GM18502 (cell line): ENCODE data around the gene CD53.
"Not testable (repeated sequence)": the region's sequence is repeated elsewhere in the genome, so short reads cannot be mapped to it uniquely, and the experiment has no call there.

Source experiments
- ATAC-seq: cut with Tn5 transposase; IDR thresholded peaks from one replicate; pipeline ENCODE4 v1.9.1; 2021; ENCODE audit warnings: mild to moderate bottlenecking; ENCODE audit not compliant: unreplicated experiment, poor library complexity

CD53 gene

GRCh38 chr1:110872745-110873720 lies at the start of gene CD53:
Gene CD53 (plus strand): TSS chr1:110873148. CDS start chr1:110891409, 18,261 bp downstream.
- ATAC-seq = peak; percentile 55

- ATAC-seq = no peak
These were observed 48.8 kb upstream of the CD53 start for GRCh38 chr1:110824192-110824591.

GRCh38 chr1:110829955-110830553 lies 42.9 kb upstream of the CD53 start:
- peak; percentile 66 for ATAC-seq

GRCh38 chr1:110833779-110834178 lies 39.2 kb upstream of the CD53 start:
- not testable (repeated sequence) for ATAC-seq

- ATAC-seq = no peak
These were observed 26.1 kb upstream of the CD53 start for GRCh38 chr1:110846861-110847260.

- no peak for ATAC-seq
These were observed 22.8 kb upstream of the CD53 start for GRCh38 chr1:110850145-110850544.

- ATAC-seq = no peak
These were observed 22.3 kb upstream of the CD53 start for GRCh38 chr1:110850627-110851026.

- no peak for ATAC-seq
These were observed 19.8 kb upstream of the CD53 start for GRCh38 chr1:110853135-110853534.

GRCh38 chr1:110856410-110856809 lies 16.5 kb upstream of the CD53 start:
- ATAC-seq = no peak

GRCh38 chr1:110857964-110858948 lies 14.7 kb upstream of the CD53 start:
- ATAC-seq = no peak

GRCh38 chr1:110859062-110859461 lies 13.9 kb upstream of the CD53 start:
- ATAC-seq = no peak

GRCh38 chr1:110860174-110860573 lies 12.8 kb upstream of the CD53 start:
- ATAC-seq = no peak

GRCh38 chr1:110860620-110861019 lies 12.3 kb upstream of the CD53 start:
- not testable (repeated sequence) for ATAC-seq

- ATAC-seq = not testable (repeated sequence)
These were observed 11.0 kb upstream of the CD53 start for GRCh38 chr1:110861942-110862341.

GRCh38 chr1:110864287-110864686 lies 8.7 kb upstream of the CD53 start:
- no peak for ATAC-seq

GRCh38 chr1:110870721-110871388 lies 2.1 kb upstream of the CD53 start:
- ATAC-seq = no peak

GRCh38 chr1:110872366-110872744 lies 593 bp upstream of the CD53 start:
- ATAC-seq = peak; percentile 35

GRCh38 chr1:110873856-110874255 lies 908 bp downstream of the CD53 start:
- ATAC-seq = no peak

- ATAC-seq = no peak
These were observed 1.6 kb downstream of the CD53 start for GRCh38 chr1:110874324-110875215.
